Smooth muscle cell (in vitro differentiated cells): ENCODE results near the gene GRAMD2A. TPM values are rescaled to one million over a fixed set of nuclear protein-coding genes. Genes with fewer than 3 reads are reported as not detected.

Source experiments
- DNase-seq: peaks from one replicate; lab custom pipeline; 2025; ENCODE audit not compliant: unreplicated experiment; lab: John Stamatoyannopoulos, UW
- H2AFZ ChIP-seq: fragments of 200-600 bp; sonication (generic); 2 replicates; pipeline ENCODE4 v1.6.0; 2016; ENCODE audit warnings: antibody characterized with exemption, low read depth, mild to moderate bottlenecking
- H3F3A ChIP-seq: fragments of 200-600 bp; sonication (generic); 2 replicates; pipeline ENCODE4 v1.6.0; 2017; ENCODE audit warnings: antibody characterized with exemption, low read depth
- H3K27ac ChIP-seq: fragments of 200-600 bp; sonication (generic); 2 replicates; pipeline ENCODE4 v1.5.1; 2016; ENCODE audit warnings: low read depth, mild to moderate bottlenecking
- H3K27me3 ChIP-seq: fragments of 200-600 bp; sonication (generic); 2 replicates; pipeline ENCODE4 v1.6.1; 2016; ENCODE audit warnings: low read depth, mild to moderate bottlenecking
- H3K36me3 ChIP-seq: fragments of 200-600 bp; sonication (generic); 2 replicates; pipeline ENCODE4 v1.5.1; 2016; ENCODE audit warnings: low read depth
- H3K4me1 ChIP-seq: fragments of 200-600 bp; sonication (generic); 2 replicates; pipeline ENCODE4 v1.5.1; 2016; ENCODE audit warnings: low read depth
- H3K4me2 ChIP-seq: fragments of 200-600 bp; sonication (generic); 2 replicates; pipeline ENCODE4 v1.6.0; 2016; ENCODE audit warnings: mild to moderate bottlenecking
- H3K4me3 ChIP-seq: fragments of 200-600 bp; sonication (generic); 2 replicates; pipeline ENCODE4 v1.5.1; 2016; ENCODE audit warnings: mild to moderate bottlenecking
- H3K79me2 ChIP-seq: fragments of 200-600 bp; sonication (generic); 2 replicates; pipeline ENCODE4 v1.6.0; 2016; ENCODE audit warnings: low read depth, mild to moderate bottlenecking
- H3K9ac ChIP-seq: fragments of 200-600 bp; sonication (generic); 2 replicates; pipeline ENCODE4 v1.6.0; 2016; ENCODE audit warnings: low read depth
- H3K9me3 ChIP-seq: fragments of 200-600 bp; sonication (generic); replicated peaks from 2 replicates; pipeline ENCODE4 v1.5.1; 2016; ENCODE audit warnings: low read depth
- H4K20me1 ChIP-seq: fragments of 200-600 bp; sonication (generic); 2 replicates; pipeline ENCODE4 v1.6.0; 2016; ENCODE audit warnings: low read depth
- WGBS: methylation state at CpG from one replicate; pipeline ENCODE4 v1.1.7; 2016; ENCODE audit warnings: low lambda C conversion rate; 5-methylcytosine and 5-hydroxymethylcytosine counted together
- polyA plus RNA-seq: library from polyadenylated mRNA; unstranded; fragments of >200 nt; fragmentation: Nextera tagmentation; extraction: Ambion mirVana; gene quantifications from 2 replicates; pipeline ENCODE4 v1.2.1, GENCODE V29; 2016
- total RNA-seq: library from RNA; depleted of rRNA; stranded (reverse); fragments of >200 nt; gene quantifications from 2 replicates; pipeline ENCODE4 v1.2.3, GENCODE V29; 2014
- TF ChIP-seq, protein P1 (sequence below): fragments of 200-600 bp; sonication (generic); IDR thresholded peaks from 2 replicates; pipeline ENCODE4 v1.5.1; 2017; ENCODE audit warnings: borderline replicate concordance, mild to moderate bottlenecking, antibody characterized with exemption; ENCODE audit not compliant: insufficient read depth, poor library complexity, severe bottlenecking

The GRAMD2A gene
- total and polyA plus RNA-seq, 2 experiments from 2014 or later, result 0.54 to 2.1 TPM

DNA sequence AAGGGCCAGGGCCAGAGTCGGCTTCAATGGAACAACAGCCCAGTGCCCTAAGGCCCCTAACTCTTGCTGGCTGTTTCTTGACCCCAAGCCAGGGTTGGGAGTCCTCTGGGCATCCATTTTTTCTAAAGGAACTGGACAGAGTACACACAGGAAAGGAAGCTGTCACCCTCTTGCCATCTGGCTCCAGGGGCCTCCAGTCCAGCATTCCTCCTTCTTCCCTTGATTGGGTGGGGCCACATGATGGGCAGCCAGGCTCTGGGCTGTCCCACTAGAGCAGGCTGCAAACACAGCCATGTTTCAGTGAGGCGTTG is 1.6 kb upstream of the GRAMD2A start:
- H3F3A ChIP-seq, result peaks cover 56% of the 10 kb centered on the region
- H3K4me1 ChIP-seq, result no peaks in the 10 kb centered on the region
- no peak overlapping the region for H3K27ac ChIP-seq
- peaks cover 64% of the 10 kb centered on the region for H4K20me1 ChIP-seq
- no peak overlapping the region for H3K4me3 ChIP-seq
- no peak overlapping the region for H3K4me2 ChIP-seq
- no peak overlapping the region for H3K9ac ChIP-seq
- no peak for DNase-seq
- H2AFZ ChIP-seq, result no peak overlapping the region
- WGBS, result 100% methylated on average over 2 of the region's 2 CpGs
- H3K79me2 ChIP-seq, result peaks cover 6% of the 10 kb centered on the region
- TF ChIP-seq, protein P1, sequence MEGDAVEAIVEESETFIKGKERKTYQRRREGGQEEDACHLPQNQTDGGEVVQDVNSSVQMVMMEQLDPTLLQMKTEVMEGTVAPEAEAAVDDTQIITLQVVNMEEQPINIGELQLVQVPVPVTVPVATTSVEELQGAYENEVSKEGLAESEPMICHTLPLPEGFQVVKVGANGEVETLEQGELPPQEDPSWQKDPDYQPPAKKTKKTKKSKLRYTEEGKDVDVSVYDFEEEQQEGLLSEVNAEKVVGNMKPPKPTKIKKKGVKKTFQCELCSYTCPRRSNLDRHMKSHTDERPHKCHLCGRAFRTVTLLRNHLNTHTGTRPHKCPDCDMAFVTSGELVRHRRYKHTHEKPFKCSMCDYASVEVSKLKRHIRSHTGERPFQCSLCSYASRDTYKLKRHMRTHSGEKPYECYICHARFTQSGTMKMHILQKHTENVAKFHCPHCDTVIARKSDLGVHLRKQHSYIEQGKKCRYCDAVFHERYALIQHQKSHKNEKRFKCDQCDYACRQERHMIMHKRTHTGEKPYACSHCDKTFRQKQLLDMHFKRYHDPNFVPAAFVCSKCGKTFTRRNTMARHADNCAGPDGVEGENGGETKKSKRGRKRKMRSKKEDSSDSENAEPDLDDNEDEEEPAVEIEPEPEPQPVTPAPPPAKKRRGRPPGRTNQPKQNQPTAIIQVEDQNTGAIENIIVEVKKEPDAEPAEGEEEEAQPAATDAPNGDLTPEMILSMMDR, result no peak
- H3K36me3 ChIP-seq, result peaks cover 27% of the 10 kb centered on the region
- no peaks in the 10 kb centered on the region for H3K27me3 ChIP-seq
- no peaks in the 10 kb centered on the region for H3K9me3 ChIP-seq

DNA sequence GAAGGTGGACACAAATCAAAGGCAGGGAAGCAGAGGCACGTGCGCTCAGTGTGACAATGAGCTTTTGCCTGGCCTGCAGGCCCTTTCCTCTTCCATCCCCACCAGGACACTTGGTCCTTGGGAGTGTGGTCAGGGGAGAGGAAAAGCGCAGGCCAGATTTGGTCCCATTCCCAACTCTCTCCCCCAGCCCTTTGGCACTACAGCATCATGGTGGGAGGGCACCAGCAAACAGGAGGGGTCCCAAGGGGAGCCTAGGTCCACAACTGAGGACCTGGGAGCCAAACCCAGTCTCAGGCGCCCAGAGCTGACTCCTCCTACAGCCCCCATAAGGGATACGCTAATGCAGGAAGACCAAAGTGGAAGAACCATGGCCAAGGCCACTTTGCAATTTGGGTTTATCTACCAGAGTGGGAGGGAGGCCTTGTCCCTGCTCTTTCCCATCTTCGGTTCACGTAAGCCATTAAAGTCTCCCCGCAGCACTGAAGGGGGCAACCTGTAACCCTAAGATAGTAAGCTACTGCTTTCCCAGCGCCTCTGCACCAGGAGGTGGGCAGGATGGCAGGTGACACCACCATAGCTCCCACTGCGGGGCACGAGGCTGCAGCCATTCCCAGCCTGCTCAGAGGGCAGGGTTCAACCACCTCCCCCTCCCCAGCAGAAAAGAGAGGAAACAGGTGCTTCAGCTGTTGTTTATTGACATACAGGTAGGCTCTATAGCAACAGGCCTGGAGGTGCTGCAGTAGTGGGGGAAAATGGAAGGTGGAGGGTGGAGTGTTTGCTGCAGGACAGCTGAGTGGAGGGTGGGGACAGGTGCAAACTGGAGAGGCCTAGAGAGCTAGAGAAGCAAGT is 993 bp upstream of the GRAMD2A start:
- Histone ChIP-seq H3F3A (peaks cover 52% of the 10 kb centered on the region), H3K4me2 (no peak overlapping the region), H3K79me2 (peaks cover under 1% of the 10 kb centered on the region), H3K4me3 (no peak overlapping the region), H3K4me1 (no peaks in the 10 kb centered on the region), H2AFZ (no peak overlapping the region), H3K27ac (no peak overlapping the region), H3K27me3 (no peaks in the 10 kb centered on the region), H3K36me3 (peaks cover 22% of the 10 kb centered on the region), H3K9ac (no peak overlapping the region), H4K20me1 (peaks cover 58% of the 10 kb centered on the region), H3K9me3 (no peaks in the 10 kb centered on the region)
- no peak for DNase-seq
- TF ChIP-seq, protein P1, result no peak
- WGBS, result 79% methylated on average over 11 of the region's 11 CpGs

DNA sequence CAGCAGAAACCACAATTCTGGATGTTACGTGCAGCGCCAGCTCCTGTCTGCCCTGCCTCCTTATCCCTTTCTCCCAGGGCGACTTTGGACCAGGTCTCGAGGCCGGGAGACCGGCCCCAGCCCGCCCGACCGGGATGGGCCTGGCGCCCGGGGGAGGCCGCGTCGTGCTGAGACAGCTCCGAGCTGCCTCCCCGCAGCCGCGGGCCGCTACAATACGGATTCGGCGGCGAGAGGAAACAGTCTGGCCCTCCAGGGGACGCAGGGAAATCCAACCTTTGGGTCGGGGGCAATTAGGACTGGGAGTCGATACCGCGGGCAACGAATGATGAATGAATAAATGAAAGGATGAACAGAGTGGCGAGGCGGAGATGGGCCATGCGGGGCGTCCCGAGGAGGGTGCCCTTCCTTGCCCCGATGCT is 537 bp downstream of the GRAMD2A start:
- Histone ChIP-seq H3K9ac (no peak overlapping the region), H3K79me2 (no peaks in the 10 kb centered on the region), H3K4me1 (no peaks in the 10 kb centered on the region), H3K4me2 (peak overlapping the region; percentile 81), H3K27ac (no peak overlapping the region), H3K27me3 (no peaks in the 10 kb centered on the region), H2AFZ (no peak overlapping the region), H3K4me3 (peak overlapping the region; percentile 41), H4K20me1 (peaks cover 43% of the 10 kb centered on the region), H3K9me3 (no peaks in the 10 kb centered on the region), H3K36me3 (peaks cover 13% of the 10 kb centered on the region), H3F3A (peaks cover 39% of the 10 kb centered on the region)
- TF ChIP-seq, protein P1, result no peak
- 12% methylated on average over 35 of the region's 35 CpGs for WGBS
- DNase-seq, result no peak
